Activated T-cell treated with anti-CD3 and anti-CD28 coated beads for 4 hours (primary cell): ENCODE measurements around the gene STKLD1.
"Not testable (repeated sequence)": the region's sequence is repeated elsewhere in the genome, so short reads cannot be mapped to it uniquely, and the experiment has no call there.

Source experiments
- DNase-seq: peaks from one replicate; pipeline ENCODE4 v3.0.0-alpha.2; 2020

STKLD1 gene

GRCh38 chr9:133375724-133376654 lies at the start of gene STKLD1, which contains the start of gene SURF4:
STKLD1 (plus strand) TSS chr9:133376366; CDS start chr9:133376474, 108 bp downstream.
SURF4 (minus strand) TSS chr9:133376060; CDS start chr9:133375969, 91 bp downstream.
- DNase-seq: peak; percentile 91

GRCh38 chr9:133327021-133327420 lies 49.1 kb upstream of the STKLD1 start:
- DNase-seq: not testable (repeated sequence)

- DNase-seq: no peak
These were observed 48.2 kb upstream of the STKLD1 start for GRCh38 chr9:133327834-133328484.

DNA sequence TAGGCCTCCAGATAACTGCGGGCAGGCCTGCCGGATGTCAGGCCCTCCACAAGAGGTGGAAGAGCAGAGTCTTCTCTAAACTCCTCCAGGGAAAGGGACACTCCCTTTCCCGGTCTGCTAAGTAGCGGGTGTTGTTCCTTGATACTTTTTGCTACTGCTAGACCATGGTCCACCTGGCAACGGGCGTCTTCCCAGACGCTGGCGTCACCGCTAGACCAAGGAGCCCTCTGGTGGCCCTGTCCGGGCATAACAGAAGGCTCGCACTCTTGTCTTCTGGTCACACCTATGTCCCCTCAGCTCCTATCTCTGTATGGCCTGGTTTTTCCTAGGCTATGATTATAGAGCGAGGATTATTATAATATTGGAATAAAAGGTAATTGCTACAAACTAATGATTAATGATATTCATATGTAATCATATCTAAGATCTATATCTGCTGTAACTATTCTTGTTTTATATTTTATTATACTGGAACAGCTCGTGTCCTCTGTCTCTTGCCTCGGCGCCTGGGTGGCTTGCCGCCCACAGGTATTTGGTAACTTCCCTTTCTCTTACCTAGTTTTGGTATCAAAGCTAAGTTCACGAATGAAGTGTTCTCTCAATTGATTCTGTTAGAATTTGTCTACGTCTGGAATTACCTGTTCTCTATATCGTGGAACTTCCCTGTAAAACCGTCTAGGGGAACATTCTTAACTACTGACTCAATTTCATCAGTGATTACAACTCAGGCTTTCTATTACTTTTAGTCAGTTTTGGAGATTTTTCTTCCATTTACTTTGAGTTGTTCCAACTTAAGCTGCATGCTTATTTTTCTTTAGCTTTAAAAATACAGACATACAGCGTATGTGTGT lies 46.6 kb upstream of the STKLD1 start:
- DNase-seq: not testable (repeated sequence)

GRCh38 chr9:133331221-133331620 lies 44.9 kb upstream of the STKLD1 start:
- DNase-seq: no peak

DNA sequence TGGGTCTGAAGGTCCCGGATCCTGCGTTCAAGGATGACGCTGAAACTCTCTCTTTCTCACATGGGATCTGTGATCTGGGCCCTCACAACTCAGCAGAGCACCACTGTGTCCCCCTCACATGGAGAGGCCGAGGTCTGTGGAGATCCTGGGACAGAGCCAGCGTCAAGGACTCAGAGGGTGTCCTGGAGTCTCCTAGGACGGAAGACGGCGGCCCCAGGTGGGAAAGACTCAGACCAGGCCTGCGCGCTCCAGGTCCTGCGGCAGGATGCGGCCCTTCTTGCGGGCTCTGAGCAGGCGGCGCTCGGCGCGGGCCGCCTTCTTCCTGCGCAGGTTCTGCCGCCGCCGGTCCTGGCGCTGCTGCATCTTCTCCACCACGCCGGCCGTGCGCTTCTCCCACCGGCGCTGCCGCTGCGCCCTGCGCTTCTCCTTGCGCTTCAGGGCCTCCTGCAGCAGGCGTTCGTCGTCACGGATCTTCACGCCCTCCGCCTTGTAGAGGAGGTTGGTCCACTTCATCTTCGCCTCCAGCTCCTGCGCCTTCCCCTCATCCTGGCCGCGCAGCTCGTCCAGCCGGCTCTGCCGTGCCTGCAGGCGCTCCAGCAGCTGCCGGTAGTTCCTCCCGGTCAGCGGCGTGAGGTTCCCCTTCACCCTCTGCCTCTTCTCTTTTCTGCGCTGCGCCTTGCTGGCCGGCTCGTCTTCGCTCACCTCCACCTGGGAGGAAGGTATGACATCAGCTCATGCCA lies 44.4 kb upstream of the STKLD1 start:
- DNase-seq: no peak

DNA sequence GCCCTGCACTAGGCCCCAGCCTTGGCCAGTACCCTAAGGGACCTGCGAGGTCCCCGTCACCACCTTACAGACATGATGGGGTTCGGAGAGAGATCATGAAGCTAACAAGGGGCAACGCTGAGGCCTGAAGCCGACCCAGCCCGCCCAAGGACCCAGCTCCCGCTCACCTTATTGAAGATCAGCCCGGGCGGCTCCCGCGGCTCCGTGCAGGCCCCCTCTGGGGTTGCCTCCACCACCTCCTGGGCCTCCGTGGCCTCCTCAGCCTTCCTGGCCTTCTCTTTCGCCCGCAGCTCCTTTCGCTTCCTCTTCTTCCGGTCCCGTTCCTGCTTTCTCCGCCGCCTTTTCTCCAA lies 43.8 kb upstream of the STKLD1 start:
- DNase-seq: no peak

DNA sequence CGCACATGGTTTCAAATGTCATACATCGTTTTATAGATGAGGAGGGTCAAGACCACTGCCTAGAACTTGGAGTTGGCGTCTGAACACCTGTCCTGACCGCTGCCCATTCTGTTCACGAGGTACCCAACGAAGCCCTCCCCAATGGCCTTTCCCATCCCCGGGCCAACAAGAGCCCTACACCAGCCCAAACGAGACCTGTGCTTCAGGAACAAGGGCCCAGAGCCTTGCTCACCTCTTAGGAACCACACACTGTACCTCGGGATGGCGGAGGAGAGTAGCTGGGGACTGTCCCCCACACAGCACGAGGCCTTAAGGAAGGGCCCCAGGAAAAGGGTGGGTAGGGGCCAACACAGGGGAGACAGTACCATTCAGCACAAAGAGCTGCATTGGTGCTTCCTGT lies 43.2 kb upstream of the STKLD1 start:
- no peak for DNase-seq

- no peak for DNase-seq
These were observed 42.6 kb upstream of the STKLD1 start for GRCh38 chr9:133333566-133333965.

- no peak for DNase-seq
These were observed 42.0 kb upstream of the STKLD1 start for GRCh38 chr9:133334161-133334560.

DNA sequence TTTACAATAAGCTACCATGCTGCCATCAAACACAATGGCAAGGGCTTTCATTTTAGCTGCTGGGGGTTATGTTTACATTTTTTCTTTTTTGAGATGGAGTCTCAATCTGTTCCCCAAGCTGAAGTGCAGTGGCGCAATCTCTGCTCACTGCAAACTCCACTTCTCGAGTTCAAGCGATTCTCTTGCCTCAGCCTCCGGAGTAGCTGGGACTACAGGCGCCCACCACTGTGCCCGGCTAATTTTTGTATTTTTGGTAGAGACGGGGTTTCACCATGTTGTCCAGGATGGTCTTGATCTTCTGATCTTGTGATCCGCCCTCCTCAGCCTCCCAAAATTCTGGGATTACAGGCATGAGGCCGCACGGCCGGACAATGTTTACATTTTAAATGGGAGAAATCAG lies 41.3 kb upstream of the STKLD1 start:
- not testable (repeated sequence) for DNase-seq

DNA sequence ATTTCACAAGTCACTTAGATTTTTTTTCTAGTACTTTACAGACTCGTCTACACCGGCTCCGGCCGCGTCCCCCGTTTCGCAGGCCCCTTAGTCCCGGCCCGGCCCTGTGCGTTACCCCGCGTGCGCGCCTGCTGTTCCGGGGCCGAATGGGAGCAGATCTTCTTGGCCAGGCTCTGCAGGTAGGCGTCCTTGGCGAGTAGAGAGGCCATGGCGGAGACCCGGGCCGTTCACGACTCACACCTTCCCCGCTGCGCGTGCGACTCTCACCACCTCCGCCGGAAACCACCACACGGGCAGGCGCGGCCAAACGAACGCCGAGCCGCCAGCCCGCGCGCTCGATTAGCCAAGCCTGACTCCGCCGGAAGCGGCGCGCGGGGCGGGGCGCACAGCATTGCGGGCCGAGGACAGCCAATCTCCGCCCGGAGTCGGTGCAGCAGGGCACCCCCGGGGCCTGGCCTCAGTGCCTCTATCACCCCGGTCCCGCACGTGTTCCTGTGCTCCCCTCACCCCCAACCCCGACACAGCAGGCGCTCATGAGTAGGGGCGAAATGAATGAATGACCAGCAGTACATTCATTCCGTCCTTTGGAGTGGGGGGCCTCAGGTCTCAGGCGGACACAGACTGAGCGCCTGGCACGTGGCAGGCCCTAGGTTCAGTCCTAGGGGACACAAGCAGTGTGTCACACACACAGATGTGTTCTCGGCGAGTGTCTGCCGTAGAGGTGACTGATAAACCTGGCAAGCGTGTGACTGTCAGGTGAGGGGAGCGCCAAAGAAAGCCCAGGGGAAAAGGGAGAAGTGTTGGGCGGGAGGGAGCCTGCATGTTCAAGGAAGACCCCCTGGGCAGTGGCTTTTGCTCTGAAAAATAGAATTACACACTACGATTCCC lies 40.0 kb upstream of the STKLD1 start, which contains the start of gene SURF6:
SURF6 (minus strand) TSS at position 265 of the 888 bp plus-strand sequence; CDS start at position 209, 56 bp downstream.
- peak; percentile 90 for DNase-seq

DNA sequence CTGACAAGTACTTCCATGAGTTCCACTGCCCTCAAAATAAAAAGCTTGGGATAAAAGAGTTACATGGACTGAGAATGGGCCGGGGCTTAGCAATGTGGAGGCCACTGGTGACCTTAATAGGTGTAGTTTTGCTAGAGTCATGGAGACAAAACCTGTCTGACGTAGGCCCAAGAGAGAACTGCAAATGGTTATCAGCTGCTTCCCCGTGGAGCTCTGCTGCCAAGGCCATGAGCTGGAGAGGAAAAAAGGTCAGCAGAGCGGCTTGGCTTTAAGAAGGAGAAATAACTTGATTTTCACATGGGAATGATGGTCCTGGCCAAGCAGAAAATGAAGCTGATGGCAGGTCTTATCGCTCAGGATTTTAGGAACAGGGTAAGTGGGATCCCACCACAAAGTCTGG lies 36.5 kb upstream of the STKLD1 start:
- no peak for DNase-seq

DNA sequence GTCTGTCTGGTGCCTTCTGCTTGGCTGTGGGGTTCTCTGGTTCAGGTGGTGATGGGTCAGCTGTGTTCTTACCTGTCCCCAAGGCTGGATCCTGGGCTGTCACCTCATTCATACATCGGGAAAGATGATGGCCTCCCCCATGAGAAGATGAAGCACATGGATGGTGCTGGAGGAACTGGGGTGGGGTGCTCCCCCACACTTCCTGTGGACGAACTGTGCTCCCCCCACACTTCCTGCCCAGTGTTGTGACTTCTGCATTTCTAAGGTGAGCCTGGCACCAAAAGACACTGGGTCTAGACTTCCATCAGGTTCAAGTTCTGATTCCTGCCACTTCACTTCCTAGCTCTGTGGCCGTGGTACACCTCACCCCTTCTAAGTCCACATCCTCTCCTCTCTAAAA lies 35.9 kb upstream of the STKLD1 start:
- no peak for DNase-seq

GRCh38 chr9:133340916-133341315 lies 35.2 kb upstream of the STKLD1 start:
- DNase-seq: no peak

DNA sequence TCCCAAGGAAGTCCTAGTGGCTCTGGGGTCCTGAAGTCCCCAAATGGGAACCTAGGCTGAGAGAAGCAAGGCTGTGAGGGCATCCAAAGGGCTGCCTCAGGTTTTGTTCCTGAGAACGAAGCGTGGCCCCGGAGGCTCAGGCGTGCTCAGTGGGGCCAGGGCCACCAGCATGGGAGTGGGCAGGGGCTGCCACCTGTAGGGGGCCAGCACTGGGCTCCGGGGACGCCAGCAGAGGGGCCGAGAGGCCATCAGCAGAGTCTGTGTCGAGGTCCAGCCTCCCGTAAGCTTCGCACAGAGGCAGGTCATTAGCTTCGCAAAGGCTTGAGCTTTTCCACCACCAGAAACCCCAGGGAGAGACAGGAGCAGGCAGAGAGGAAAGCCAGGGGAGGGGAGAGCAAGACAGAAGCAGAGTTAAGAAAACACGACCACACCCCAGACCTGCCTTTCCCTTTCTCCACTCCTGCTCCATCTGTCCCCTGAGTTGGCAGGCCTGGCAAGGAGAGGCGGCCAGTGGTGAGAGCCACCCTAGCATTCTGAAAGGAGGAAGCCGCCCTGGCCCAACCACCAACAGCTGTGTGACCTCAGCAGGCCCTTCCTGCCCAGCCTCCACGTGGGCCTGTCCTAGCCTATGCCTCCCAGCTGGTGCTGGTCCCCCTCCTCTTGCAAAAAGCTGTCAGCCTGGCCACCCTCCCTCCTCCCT lies 34.6 kb upstream of the STKLD1 start:
- DNase-seq: no peak

GRCh38 chr9:133342069-133342406 lies 34.1 kb upstream of the STKLD1 start:
- no peak for DNase-seq

DNA sequence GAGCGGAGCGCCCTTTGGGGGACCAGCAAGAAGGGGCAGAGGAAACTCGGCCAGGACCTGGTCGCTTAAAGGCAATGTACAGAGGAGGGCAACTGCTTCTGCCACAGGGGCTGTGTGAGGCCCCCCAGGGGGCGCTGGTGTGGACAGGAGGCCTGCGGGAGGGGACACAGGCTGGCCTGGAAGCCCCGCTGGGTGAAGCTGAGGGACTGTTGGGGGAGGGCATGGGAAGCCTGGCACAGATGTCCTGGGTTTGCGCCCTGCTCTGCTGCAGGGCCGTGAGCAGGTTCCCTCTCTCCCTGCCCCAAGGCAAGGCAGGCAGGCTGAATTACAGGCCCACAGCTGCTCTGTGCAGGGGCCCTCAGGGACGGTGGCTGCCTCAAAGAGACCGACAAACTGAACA lies 33.6 kb upstream of the STKLD1 start:
- DNase-seq: no peak

DNA sequence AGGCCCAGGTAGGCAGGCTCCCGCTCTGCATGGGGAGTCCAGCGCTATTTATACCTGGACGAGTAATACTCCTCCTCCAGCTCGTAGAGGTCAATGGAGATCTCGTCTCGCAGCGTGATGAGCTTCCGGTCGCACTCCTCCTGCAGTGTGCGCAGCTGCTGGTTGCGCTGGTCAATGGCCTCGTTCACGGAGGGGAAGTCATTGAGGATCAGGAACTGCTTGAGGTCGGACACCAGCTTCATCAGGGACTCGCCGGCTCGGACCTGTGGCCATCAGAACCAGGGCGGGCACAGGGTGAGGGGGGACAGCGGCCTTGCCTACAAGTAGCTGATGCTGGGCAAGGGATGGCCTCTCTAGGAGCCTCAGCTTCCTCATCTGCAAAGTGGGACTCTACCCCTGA lies 32.1 kb upstream of the STKLD1 start:
- no peak for DNase-seq

- DNase-seq: no peak
These were observed 31.2 kb upstream of the STKLD1 start for GRCh38 chr9:133344979-133345378.

GRCh38 chr9:133345596-133345995 lies 30.6 kb upstream of the STKLD1 start:
- no peak for DNase-seq
